Mononuclear cell (primary cell): Measurements from ENCODE around the gene ATF6. TPM values are rescaled to one million over a fixed set of nuclear protein-coding genes. Genes with fewer than 3 reads are reported as not detected.
"Not testable (repeated sequence)": the region's sequence is repeated elsewhere in the genome, so short reads cannot be mapped to it uniquely, and the experiment has no call there.

Experiments used
- H3K27me3 ChIP-seq: 2 replicates; pipeline ENCODE4 v1.6.0; 2011; ENCODE audit warnings: low read length, control low read depth; ENCODE audit not compliant: insufficient read depth
- H3K4me1 ChIP-seq: 2 replicates; pipeline ENCODE4 v1.5.1; 2011; ENCODE audit warnings: mild to moderate bottlenecking, low read length, control low read depth; ENCODE audit not compliant: insufficient read depth
- H3K4me3 ChIP-seq: 2 replicates; pipeline ENCODE4 v1.5.1; 2011; ENCODE audit warnings: mild to moderate bottlenecking, low read length, moderate library complexity
- H3K9me3 ChIP-seq: 2 replicates; pipeline ENCODE4 v1.5.1; 2011; ENCODE audit warnings: low read depth, mild to moderate bottlenecking, control low read depth, low read length
- total RNA-seq: library from RNA; depleted of rRNA; stranded (reverse); fragments of >200 nt; gene quantifications from one replicate; pipeline ENCODE4 v1.2.3, GENCODE V29; 2012

Gene ATF6
- total RNA-seq, 1 donor = 27.5 TPM

DNA sequence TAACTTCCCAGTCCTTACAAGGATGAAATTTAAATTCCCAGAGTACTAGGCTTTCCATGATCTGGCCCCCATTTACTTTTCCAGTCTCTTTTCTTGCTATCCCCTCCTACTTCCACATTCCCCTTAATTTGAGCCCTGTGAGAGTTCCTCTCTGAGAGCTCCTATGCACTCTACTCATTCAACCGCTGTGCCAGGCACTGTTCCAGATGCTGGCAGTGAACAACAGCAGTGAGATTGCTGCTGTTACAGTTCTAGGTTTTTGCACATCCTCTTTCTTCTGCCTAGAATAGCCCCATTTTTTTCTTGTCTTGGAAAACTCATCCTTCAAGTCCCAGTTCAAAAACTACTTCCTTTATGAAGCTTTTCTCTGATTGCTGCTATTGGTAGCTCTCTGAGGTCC is 18.8 kb downstream of the ATF6 start:
- Histone ChIP-seq H3K9me3 (no peaks in the 10 kb centered on the region), H3K27me3 (no peaks in the 10 kb centered on the region), H3K4me1 (no peaks in the 10 kb centered on the region), H3K4me3 (no peak overlapping the region)

DNA sequence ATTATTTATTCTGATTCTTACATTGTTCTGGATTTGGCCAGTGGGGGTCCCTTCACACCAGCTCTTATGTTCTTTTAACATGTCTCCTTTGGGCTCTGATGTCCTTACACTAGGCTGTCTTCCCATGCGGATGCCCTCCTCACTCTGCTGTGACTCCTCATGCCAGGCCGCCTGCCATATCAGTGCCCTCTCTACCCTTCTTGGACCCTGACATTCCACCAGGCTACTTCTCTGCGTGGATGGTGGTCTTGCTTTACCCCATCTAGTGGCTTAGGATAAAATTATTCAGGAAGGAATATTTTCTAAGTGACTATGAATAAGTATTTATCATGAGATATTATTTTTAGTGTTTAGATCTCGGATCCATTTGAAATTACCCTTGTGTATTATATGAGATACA is 21.2 kb downstream of the ATF6 start:
- Histone ChIP-seq H3K4me3 (no peak overlapping the region), H3K9me3 (no peaks in the 10 kb centered on the region), H3K4me1 (no peaks in the 10 kb centered on the region), H3K27me3 (no peaks in the 10 kb centered on the region)

DNA sequence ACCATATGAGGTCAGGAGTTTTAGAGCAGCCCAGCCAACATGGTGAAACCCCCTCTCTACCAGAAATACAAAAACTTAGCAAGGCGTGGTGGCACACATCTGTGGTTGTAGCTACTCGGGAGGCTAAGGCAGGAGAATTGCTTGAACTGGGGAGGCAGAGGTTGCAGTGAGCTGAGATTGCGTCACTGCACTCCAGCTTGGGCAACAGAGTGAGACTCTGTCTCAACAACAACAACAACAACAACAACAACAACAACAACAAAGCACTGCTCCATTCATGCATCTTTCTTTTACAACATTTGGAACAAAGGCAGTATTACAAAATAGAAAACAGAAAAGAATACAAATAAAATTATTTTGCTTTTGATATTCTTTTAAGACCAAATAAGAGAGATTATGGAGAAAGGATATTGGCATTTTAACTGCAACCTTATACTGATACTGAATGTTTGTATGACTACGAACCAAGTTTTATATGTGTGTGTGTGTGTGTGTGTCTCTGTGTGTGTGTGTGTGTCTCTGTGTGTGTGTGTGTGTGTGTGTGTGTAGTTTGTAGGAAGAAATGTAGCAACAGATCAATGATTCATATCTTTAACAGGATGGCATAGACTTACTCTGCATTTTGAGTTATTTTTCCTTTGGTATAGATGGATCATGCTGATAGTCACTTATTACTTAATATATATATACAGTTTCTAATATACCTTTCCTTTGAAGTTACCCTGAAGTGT is 24.6 kb downstream of the ATF6 start:
- H3K4me3 ChIP-seq = no peak overlapping the region
- no peaks in the 10 kb centered on the region for H3K4me1 ChIP-seq
- no peaks in the 10 kb centered on the region for H3K27me3 ChIP-seq
- no peaks in the 10 kb centered on the region for H3K9me3 ChIP-seq

DNA sequence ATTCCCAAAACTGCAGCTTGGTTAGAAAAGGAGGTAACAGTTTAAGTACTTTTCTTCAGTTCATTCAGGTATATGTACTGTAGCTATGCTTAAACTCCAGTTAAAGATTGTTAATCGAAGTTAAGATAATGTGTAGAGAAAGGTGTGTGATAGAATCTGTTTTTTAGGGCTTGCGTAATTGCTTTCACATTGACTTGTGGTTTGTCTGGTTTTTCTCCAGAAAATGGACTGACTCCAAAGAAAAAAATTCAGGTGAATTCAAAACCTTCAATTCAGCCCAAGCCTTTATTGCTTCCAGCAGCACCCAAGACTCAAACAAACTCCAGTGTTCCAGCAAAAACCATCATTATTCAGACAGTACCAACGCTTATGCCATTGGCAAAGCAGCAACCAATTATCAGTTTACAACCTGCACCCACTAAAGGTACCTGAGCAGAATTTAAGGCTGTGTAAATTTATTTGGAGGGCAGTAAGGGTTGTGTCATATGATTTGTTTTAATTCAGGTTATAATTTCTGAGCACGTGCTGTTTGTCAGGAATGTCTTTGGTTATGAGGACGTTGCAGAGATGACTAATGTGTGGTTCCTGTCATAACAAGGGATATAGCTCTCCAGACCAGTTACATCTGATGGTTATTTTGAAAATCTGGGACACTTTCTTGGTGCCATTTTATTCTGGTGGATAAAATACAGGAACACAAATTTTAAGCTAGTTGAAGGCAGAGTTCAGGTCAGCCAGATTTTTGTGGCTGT is 26.0 kb downstream of the ATF6 start:
- Histone ChIP-seq H3K9me3 (no peaks in the 10 kb centered on the region), H3K4me1 (no peaks in the 10 kb centered on the region), H3K4me3 (no peak overlapping the region), H3K27me3 (no peaks in the 10 kb centered on the region)

DNA sequence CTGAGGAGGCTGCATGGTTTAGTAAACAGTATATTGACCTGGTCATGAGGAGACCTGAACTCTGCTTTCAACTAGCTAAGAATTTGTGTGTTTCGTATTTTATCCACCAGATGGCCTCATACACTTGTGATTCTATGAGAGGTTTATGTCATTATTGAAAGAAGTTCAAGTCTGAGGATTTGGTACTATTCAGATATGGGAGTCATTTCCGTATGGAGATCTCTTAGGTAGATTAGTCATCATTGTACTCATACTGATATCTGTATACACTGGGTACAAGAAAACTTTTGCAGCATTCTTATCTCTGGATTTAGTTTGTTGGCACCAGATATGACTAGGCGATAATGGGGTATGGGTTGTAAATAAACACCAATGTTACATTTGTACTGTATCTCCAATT is 26.6 kb downstream of the ATF6 start:
- H3K4me3 ChIP-seq = no peak overlapping the region

DNA sequence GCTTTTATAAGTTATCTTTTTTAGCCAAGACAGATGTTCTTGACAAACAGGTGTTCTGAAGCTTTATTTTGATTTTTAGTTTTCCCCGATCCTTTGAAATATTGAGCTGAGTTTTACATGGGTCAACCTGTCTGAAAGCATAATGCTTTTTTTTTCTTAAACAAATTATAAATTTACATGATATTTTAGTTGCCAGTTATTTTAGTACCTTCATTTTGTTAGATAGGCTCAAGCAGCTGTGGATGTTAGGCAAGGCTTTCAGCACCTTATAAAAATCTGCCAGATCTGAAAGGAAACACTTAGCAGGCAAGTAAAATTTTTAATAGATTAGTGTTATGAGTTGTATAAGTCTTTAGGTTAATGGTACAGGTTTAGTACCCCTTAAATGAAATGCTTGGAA is 33.7 kb downstream of the ATF6 start:
- H3K4me3 ChIP-seq = no peak overlapping the region
- H3K27me3 ChIP-seq = no peaks in the 10 kb centered on the region
- H3K4me1 ChIP-seq = no peaks in the 10 kb centered on the region

More for the DNA sequence above, 26.6 kb downstream of the ATF6 start:
- no peaks in the 10 kb centered on the region for H3K9me3 ChIP-seq
- no peaks in the 10 kb centered on the region for H3K27me3 ChIP-seq
- no peaks in the 10 kb centered on the region for H3K4me1 ChIP-seq

DNA sequence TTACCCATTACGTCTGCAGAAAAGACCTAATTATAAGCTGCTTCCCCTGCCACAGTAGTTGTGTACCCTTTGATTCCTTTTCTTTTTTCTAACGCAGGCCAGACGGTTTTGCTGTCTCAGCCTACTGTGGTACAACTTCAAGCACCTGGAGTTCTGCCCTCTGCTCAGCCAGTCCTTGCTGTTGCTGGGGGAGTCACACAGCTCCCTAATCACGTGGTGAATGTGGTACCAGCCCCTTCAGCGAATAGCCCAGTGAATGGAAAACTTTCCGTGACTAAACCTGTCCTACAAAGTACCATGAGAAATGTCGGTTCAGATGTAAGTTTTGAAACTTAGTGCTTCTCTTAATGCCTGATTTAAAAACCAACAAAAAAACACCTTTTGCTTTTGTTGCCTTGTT is 35.8 kb downstream of the ATF6 start:
- Histone ChIP-seq H3K4me1 (no peaks in the 10 kb centered on the region), H3K4me3 (no peak overlapping the region), H3K27me3 (no peaks in the 10 kb centered on the region), H3K9me3 (no peaks in the 10 kb centered on the region)

More for the DNA sequence above, 33.7 kb downstream of the ATF6 start:
- H3K9me3 ChIP-seq = no peaks in the 10 kb centered on the region

DNA sequence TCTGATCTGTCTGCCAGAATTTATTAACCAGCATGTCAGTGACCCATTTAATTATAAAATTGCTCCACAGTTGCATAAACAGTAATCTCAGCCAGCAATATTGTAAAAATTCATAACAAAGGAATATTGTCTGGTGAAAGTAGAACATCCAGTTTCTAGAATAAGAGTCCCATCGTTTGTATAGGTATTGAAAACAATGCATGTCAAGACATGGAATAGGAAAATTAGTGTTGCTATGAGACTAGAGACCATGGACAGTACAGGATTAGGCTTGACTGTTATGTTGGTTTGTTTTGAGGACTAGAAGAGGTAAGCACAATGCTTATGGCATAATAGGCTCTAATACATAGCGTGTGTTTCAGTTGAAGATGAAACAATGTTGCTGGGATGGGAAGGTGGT is 37.1 kb downstream of the ATF6 start:
- Histone ChIP-seq H3K4me3 (no peak overlapping the region), H3K4me1 (no peaks in the 10 kb centered on the region), H3K9me3 (no peaks in the 10 kb centered on the region), H3K27me3 (no peaks in the 10 kb centered on the region)

DNA sequence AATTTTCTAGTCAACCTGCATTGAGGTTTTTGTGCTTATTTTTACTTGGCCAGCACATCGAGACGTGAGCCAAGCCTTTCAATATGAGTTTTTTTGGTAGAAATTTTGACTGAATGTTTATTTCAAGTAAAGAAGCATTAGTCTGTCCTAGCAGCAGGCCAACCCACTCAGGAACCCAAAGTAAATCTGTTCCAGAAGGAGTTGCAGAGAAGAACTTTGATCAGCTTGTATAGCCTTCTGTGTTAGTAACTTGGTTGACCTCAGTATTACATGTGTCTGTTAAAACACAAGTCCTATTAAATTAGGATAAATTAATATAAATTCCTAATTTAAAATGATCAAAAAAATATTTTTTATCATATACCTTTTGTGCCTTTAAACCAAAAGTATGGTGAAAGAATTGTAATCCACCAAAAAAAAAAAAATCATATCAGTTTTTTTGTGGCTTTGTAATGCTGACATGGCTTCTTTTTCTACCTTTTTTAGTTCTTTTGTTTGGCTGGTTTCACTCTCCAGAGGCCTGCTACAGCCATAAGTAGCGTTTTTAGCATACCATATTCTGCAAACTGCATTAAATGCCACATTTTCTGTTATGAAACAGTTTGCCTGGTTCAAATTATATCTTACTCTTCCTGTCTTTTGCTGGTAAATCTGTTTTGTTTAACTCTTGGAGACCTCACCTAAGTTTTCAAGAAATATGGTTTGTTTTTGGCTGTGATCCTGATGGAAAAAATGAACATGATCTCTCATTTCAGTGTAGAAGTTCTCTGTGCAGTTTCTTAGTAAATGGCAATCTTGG is 39.5 kb downstream of the ATF6 start:
- Histone ChIP-seq H3K4me3 (no peak overlapping the region), H3K27me3 (no peaks in the 10 kb centered on the region), H3K9me3 (no peaks in the 10 kb centered on the region), H3K4me1 (no peaks in the 10 kb centered on the region)

DNA sequence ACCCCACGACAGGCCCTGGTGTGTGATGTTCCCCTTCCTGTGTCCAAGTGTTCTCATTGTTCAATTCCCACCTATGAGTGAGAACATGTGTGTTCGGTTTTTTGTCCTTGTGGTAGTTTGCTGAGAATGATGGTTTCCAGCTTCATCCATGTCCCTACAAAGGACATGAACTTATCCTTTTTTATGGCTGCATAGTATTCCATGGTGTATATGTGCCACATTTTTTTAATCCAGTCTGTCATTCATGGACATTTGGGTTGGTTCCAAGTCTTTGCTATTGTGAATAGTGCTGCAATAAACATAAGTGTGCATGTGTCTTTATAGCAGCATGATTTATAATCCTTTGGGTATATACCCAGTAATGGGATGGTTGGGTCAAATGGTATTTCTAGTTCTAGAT is 43.1 kb downstream of the ATF6 start:
- H3K4me1 ChIP-seq, H3K27me3 ChIP-seq, H3K4me3 ChIP-seq, H3K9me3 ChIP-seq: not testable (repeated sequence)

DNA sequence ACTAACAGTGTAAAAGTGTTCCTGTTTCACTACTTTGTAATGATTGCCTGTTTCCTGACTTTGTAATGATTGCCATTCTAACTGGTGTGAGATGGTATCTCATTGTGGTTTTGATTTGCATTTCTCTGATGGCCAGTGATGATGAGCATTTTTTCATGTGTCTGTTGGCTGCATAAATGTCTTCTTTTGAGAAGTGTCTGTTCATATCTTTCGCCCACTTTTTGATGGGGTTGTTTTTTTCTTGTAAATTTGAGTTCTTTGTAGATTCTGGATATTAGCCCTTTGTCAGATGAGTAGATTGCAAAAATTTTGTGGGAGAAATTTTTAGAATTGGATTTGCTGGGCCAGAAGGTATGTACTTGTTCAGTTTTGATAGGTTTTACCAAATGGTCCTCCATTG is 43.5 kb downstream of the ATF6 start:
- H3K9me3 ChIP-seq, H3K27me3 ChIP-seq, H3K4me3 ChIP-seq, H3K4me1 ChIP-seq: not testable (repeated sequence)

DNA sequence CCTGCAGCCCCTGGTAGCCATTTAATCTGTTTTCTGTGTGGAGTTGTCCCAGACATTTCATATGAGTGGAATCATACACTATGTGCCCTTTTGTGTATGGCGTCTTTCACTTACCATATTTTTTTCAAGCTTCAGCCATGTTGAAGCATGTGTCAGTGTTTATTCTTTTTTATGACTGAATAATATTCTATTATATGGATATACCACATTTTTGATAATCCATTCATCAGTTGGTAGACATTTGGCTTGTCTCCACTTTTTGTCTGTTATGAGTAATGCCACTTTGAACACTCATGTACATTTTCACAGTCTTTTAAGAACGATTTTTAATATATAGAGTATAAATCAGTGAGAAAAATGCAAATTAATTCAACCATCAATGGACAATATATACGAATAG is 44.7 kb downstream of the ATF6 start:
- no peaks in the 10 kb centered on the region for H3K27me3 ChIP-seq
- no peak overlapping the region for H3K4me3 ChIP-seq
- no peaks in the 10 kb centered on the region for H3K9me3 ChIP-seq
- no peaks in the 10 kb centered on the region for H3K4me1 ChIP-seq

DNA sequence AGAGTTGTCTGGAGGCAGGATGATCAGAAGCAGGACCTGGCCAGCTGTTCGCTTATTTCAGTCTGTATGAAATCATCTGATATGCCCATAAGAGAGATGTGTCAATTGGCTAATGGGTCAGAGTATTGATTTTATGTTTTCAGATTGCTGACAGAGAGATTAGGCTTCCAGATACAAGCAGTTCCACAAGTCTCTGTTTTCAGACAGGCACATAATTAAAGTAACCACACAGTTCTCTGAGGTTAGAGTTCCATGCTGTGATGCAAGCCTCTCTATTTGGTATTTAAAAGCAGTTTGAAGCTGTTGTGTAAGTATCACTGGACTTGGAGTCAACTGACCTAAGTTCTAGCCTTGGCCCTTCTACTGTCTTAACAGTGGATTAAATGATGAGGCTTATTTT is 50.1 kb downstream of the ATF6 start:
- Histone ChIP-seq H3K27me3 (no peaks in the 10 kb centered on the region), H3K4me3 (no peak overlapping the region), H3K9me3 (no peaks in the 10 kb centered on the region), H3K4me1 (no peaks in the 10 kb centered on the region)

DNA sequence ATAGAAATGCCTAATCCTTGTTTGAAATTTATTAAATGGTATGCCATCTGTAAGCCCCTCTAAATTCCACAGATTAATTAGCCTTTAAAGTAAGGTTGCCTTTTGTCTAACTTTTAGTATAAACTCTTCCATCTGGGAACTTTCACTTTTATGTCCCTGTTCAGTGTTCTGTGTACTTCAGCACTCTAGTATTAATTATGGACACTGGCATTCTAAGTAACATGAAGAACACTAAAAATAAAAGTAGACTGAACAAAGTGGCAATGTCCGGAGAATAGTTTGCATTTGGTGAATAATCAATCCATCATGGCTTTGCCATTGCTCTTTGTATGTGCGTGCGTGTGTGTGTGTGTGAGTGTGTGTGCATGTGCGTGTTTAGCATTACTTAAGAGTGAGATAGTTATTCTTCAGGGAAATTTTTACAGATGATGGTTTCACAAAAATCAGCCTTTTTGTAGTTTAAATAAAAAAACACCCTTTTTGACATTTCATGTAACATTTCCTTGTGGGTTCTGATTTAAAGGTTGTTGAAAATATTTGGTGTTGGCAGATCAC is 51.1 kb downstream of the ATF6 start:
- Histone ChIP-seq H3K9me3 (no peaks in the 10 kb centered on the region), H3K4me1 (no peaks in the 10 kb centered on the region), H3K4me3 (no peak overlapping the region), H3K27me3 (no peaks in the 10 kb centered on the region)

DNA sequence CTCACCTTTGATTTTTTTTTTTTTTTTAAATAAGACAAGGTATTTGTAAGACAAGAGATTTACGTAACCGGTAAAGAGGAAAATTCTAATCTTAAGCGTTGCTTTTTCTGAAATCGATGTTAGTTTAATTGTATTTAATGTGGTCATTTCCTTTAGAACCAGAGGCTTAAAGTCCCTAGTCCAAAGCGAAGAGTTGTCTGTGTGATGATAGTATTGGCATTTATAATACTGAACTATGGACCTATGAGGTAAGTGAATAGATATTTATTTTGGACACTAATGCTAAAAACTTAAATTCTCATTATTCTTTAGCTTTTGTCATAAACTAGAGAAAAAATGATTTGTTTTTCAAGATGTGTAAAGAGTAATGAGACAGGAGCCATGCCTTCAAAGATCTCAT is 54.8 kb downstream of the ATF6 start:
- Histone ChIP-seq H3K4me1 (no peaks in the 10 kb centered on the region), H3K27me3 (no peaks in the 10 kb centered on the region), H3K9me3 (no peaks in the 10 kb centered on the region), H3K4me3 (no peak overlapping the region)
